ENCODE measurements around the gene CA14. TPM values are rescaled to one million over a fixed set of nuclear protein-coding genes. Genes with fewer than 3 reads are reported as not detected.

The CA14 gene
- total and polyA plus RNA-seq, 9 of the 15 experiments (the other 6 are each of a cell fraction or from before 2014, with no cell fraction given): 0.13 to 0.57 (median 0.26) TPM; not detected in 1

DNA sequence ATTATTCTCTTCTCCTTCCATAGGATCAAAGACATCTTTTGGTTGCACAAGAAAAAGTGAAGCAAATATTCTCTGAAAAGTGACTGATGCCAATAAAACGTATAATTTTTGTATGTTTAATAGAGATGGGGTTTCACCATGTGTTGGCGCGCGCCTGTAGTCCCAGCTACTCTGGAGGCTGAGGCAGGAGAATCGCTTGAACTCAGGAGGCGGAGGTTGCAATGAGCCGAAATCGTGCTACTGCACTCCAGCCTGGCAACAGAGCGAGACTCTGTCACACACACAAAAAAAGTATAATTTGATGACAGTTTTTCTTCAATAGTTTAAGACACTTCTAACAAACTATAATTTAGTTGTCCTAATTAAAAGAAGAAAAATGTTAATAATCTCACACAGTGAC, 45.5 kb upstream of the CA14 start:
- intact Hi-C loops (cut with micrococcal nuclease): no loop called here
- POLR2A ChIA-PET: no interaction called here
- Histone ChIP-seq H3K79me2 (ENCODE audit: control insufficient read depth, insufficient read depth, low read length) (no peaks in the 10 kb centered on the region), H3K27ac (ENCODE audit: extremely low read depth, low read depth, low read length) (no peak overlapping the region), H3K36me3 (ENCODE audit: control insufficient read depth, insufficient read depth, low read length) (no peaks in the 10 kb centered on the region), H3K27me3 (ENCODE audit: control insufficient read depth in 2 of 2, insufficient read depth in 2 of 2, low read length in 2 of 2) (no peaks in the 10 kb centered on the region; a peak in 1 of 5 replicates), H3K9ac (ENCODE audit: insufficient read depth in 1 of 2, low read depth in 2 of 2, low read length in 2 of 2) (no peak overlapping the region), H2AFZ (ENCODE audit: low read depth, low read length) (no peak overlapping the region), H3K4me3 (no peak overlapping the region), H3K9me3 (replicated peaks; ENCODE audit: control insufficient read depth, insufficient read depth, low read depth, low read length) (no peaks in the 10 kb centered on the region), H3K4me2 (ENCODE audit: insufficient read depth, low read length) (no peak overlapping the region), H4K20me1 (replicated peaks; ENCODE audit: control insufficient read depth, insufficient read depth, low read length) (no peaks in the 10 kb centered on the region), H3K4me1 (replicated peaks in 1 of 2; ENCODE audit: control insufficient read depth in 2 of 2, insufficient read depth in 2 of 2, low read length in 2 of 2) (0 out of 5 replicates have a peak, but pooled peaks cover 0 to 3% of the 10 kb centered on the region in 2 experiments), H3K9me1 (ENCODE audit: control insufficient read depth, insufficient read depth, low read length) (no peaks in the 10 kb centered on the region)
- FAIRE-seq (no peak), DNase-seq (ENCODE audit: extremely low read depth in 1 of 4, low spot score in 3 of 4) (no peak), ATAC-seq (no peak)
- TF ChIP-seq HLTF (IDR thresholded peaks at IDR 0.05) (no peak), COPS2 (conservative IDR thresholded peaks at IDR 0.05) (no peak), BACH1 (tag; IDR thresholded peaks at IDR 0.05) (no peak), NR3C1 (CRISPR knock-in tag; IDR thresholded peaks at IDR 0.05) (no peak), MAZ (CRISPR knock-in tag; conservative IDR thresholded peaks at IDR 0.05 in 1 of 2, IDR thresholded peaks at IDR 0.05 in 1 of 2) (no peak), GATA2 (CRISPR knock-in tag; IDR thresholded peaks at IDR 0.05) (no peak), ZNF76 (CRISPR knock-in tag; IDR thresholded peaks at IDR 0.05; ENCODE audit: borderline replicate concordance) (no peak), ZNF57 (CRISPR knock-in tag; IDR thresholded peaks at IDR 0.05) (no peak), RCOR1 (IDR thresholded peaks at IDR 0.05; ENCODE audit: borderline replicate concordance in 1 of 2, low read depth in 2 of 2, low read length in 2 of 2) (no peak), DLX4 (CRISPR knock-in tag; IDR thresholded peaks at IDR 0.05) (no peak), ZNF3 (CRISPR knock-in tag; IDR thresholded peaks at IDR 0.05) (no peak)
- TF ChIP-seq, protein P1, sequence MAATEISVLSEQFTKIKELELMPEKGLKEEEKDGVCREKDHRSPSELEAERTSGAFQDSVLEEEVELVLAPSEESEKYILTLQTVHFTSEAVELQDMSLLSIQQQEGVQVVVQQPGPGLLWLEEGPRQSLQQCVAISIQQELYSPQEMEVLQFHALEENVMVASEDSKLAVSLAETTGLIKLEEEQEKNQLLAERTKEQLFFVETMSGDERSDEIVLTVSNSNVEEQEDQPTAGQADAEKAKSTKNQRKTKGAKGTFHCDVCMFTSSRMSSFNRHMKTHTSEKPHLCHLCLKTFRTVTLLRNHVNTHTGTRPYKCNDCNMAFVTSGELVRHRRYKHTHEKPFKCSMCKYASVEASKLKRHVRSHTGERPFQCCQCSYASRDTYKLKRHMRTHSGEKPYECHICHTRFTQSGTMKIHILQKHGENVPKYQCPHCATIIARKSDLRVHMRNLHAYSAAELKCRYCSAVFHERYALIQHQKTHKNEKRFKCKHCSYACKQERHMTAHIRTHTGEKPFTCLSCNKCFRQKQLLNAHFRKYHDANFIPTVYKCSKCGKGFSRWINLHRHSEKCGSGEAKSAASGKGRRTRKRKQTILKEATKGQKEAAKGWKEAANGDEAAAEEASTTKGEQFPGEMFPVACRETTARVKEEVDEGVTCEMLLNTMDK (IDR thresholded peaks at IDR 0.05; ENCODE audit: borderline replicate concordance, insufficient read depth, low read depth, low read length, poor library complexity, severe bottlenecking): no peak
- CTCF ChIA-PET (ENCODE audit: low intra/inter-chr PET ratio): no interaction called here
- 87% methylated on average over 9 of the region's 9 CpGs for WGBS (ENCODE audit: insufficient coverage, low coverage, missing lambda C conversion rate)
- in situ Hi-C loops (cut with MboI): no loop called here
- no TSS peak for BruUV-seq (replicated peaks)

Data from K562 (cell line).